MCF 10A (cell line): Measurements from ENCODE around the gene OBP2A. TPM values are rescaled to one million over a fixed set of nuclear protein-coding genes. Genes with fewer than 3 reads are reported as not detected.

ENCODE experiments used
- BruUV-seq: library from RNA; stranded (reverse); fragments of 400-500 nt; replicated peaks from 2 replicates; lab custom pipeline; 2021; lab: Mats Ljungman, UMichigan
- CTCF ChIA-PET: fragments of 300-600 bp; sonication (Branson Sonifier 250); formaldehyde crosslinking; extraction: SDS; loops from one replicate; lab custom pipeline; 2021; ENCODE audit warnings: antibody characterized with exemption, inconsistent platforms; lab: Yijun Ruan, JAX
- POLR2A ChIA-PET: fragments of 300-600, 350-650 bp; sonication (Branson Sonifier 250); formaldehyde crosslinking; extraction: SDS; loops from one replicate; lab custom pipeline; 2020; ENCODE audit warnings: antibody characterized with exemption, inconsistent platforms; lab: Yijun Ruan, JAX
- DNase-seq: peaks from one replicate; pipeline ENCODE4 v3.0.0-alpha.2; 2018; ENCODE audit not compliant: unreplicated experiment
- H3K27ac Mint-ChIP-seq: one replicate; pipeline ENCODE4 v1.8.0; 2022; ENCODE audit warnings: mild to moderate bottlenecking, low read depth, mixed read lengths; ENCODE audit not compliant: unreplicated experiment
- H3K27me3 Mint-ChIP-seq: one replicate; pipeline ENCODE4 v1.8.0; 2022; ENCODE audit warnings: mixed read lengths; ENCODE audit not compliant: insufficient read depth, unreplicated experiment
- H3K36me3 Mint-ChIP-seq: one replicate; pipeline ENCODE4 v1.8.0; 2022; ENCODE audit warnings: mild to moderate bottlenecking, moderate library complexity, mixed read lengths; ENCODE audit not compliant: insufficient read depth, unreplicated experiment
- H3K4me1 Mint-ChIP-seq: one replicate; pipeline ENCODE4 v1.8.0; 2022; ENCODE audit warnings: mixed read lengths; ENCODE audit not compliant: insufficient read depth, unreplicated experiment
- H3K4me3 Mint-ChIP-seq: one replicate; pipeline ENCODE4 v1.8.0; 2022; ENCODE audit warnings: mild to moderate bottlenecking, moderate library complexity, mixed read lengths; ENCODE audit not compliant: unreplicated experiment
- H3K9me3 Mint-ChIP-seq: one replicate; pipeline ENCODE4 v1.8.0; 2022; ENCODE audit warnings: mixed read lengths; ENCODE audit not compliant: unreplicated experiment
- intact Hi-C: fragments of 100-400 bp; cut with micrococcal nuclease; formaldehyde crosslinking; loops from 2 replicates; pipeline ENCODE4 v1.14.1; 2022
- total RNA-seq: library from RNA; stranded (reverse); gene quantifications from 2 replicates; pipeline ENCODE4 v1.2.3, GENCODE V29; 2022
- TF ChIP-seq, protein P1 (sequence below): fragments of 200-600 bp; IDR thresholded peaks from one replicate; pipeline ENCODE4 v1.8.0; 2022; ENCODE audit warnings: antibody characterized with exemption, mild to moderate bottlenecking; ENCODE audit not compliant: unreplicated experiment

Gene OBP2A
- total RNA-seq, 1 experiment from 2014 or later: not detected

GRCh38 chr9:135551456-135551855, 5.5 kb downstream of the OBP2A start:
- ChIA-PET CTCF (no interaction called here), POLR2A (no interaction called here)
- Mint-ChIP-seq H3K4me1 (no peaks in the 10 kb centered on the region), H3K27ac (no peak overlapping the region), H3K36me3 (no peaks in the 10 kb centered on the region), H3K4me3 (no peak overlapping the region), H3K27me3 (peaks cover 15% of the 10 kb centered on the region), H3K9me3 (no peaks in the 10 kb centered on the region)
- TF ChIP-seq, protein P1, sequence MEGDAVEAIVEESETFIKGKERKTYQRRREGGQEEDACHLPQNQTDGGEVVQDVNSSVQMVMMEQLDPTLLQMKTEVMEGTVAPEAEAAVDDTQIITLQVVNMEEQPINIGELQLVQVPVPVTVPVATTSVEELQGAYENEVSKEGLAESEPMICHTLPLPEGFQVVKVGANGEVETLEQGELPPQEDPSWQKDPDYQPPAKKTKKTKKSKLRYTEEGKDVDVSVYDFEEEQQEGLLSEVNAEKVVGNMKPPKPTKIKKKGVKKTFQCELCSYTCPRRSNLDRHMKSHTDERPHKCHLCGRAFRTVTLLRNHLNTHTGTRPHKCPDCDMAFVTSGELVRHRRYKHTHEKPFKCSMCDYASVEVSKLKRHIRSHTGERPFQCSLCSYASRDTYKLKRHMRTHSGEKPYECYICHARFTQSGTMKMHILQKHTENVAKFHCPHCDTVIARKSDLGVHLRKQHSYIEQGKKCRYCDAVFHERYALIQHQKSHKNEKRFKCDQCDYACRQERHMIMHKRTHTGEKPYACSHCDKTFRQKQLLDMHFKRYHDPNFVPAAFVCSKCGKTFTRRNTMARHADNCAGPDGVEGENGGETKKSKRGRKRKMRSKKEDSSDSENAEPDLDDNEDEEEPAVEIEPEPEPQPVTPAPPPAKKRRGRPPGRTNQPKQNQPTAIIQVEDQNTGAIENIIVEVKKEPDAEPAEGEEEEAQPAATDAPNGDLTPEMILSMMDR: no peak
- no peak for DNase-seq
- intact Hi-C loops: no loop called here
- BruUV-seq: no TSS peak

DNA sequence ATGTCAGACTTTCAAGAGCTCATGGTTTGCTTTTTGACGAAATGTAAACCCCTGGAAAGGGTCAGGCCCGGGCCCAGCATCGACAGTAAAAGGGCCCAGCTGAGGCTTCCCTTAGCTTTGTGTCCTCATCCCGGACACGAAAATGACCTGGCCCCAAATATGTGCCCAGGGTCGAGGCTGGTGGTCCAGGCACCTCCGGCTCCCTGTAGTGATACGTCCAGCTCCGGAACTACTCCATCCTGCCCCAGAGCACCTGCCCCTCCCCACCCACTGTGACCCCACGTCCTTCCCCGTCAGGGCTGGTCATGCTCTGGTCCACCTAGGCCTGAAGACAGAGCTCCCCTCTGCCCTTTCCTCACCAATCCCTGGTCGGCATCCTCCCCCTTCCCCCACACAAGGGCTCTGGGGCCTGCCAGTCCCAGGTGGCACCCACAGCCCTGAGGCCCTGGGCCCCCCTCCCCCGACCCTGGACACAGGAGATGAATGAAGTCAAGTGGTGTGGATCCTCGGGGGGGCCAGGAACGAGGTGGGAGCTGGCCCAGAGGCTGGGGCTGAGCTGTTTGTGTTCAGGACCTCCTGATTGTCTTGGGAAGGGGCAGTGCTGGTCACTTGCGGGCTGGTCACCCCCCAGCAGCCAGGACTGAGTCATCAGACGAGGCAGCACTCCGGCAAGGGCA, 6.2 kb downstream of the OBP2A start:
- Mint-ChIP-seq H3K9me3 (no peaks in the 10 kb centered on the region), H3K4me1 (no peaks in the 10 kb centered on the region), H3K4me3 (no peak overlapping the region), H3K27ac (no peak overlapping the region), H3K36me3 (no peaks in the 10 kb centered on the region), H3K27me3 (peaks cover 15% of the 10 kb centered on the region)
- DNase-seq: no peak
- intact Hi-C loops: no loop called here
- CTCF ChIA-PET: interaction anchor here (0.6 kb wide), 1 partner anchor 225 kb away, joined by 3 read pairs; no protein-coding TSS in a partner anchor
- no TSS peak for BruUV-seq
- POLR2A ChIA-PET: interaction anchor here (0.6 kb wide), 1 partner anchor 1640 kb away, joined by 4 read pairs; no protein-coding TSS in a partner anchor
- TF ChIP-seq, protein P1: no peak

- Mint-ChIP-seq H3K27me3 (peaks cover 15% of the 10 kb centered on the region), H3K4me1 (no peaks in the 10 kb centered on the region), H3K4me3 (no peak overlapping the region), H3K9me3 (no peaks in the 10 kb centered on the region), H3K36me3 (no peaks in the 10 kb centered on the region), H3K27ac (no peak overlapping the region)
- intact Hi-C loops: no loop called here
- ChIA-PET POLR2A (interaction anchor here (0.6 kb wide), 1 partner anchor 1640 kb away, joined by 4 read pairs; no protein-coding TSS in a partner anchor), CTCF (interaction anchor here (0.6 kb wide), 1 partner anchor 225 kb away, joined by 3 read pairs; no protein-coding TSS in a partner anchor)
- no peak for DNase-seq
- no TSS peak for BruUV-seq
- TF ChIP-seq, protein P1: no peak
Measured at GRCh38 chr9:135552698-135553171, 6.8 kb downstream of the OBP2A start.

DNA sequence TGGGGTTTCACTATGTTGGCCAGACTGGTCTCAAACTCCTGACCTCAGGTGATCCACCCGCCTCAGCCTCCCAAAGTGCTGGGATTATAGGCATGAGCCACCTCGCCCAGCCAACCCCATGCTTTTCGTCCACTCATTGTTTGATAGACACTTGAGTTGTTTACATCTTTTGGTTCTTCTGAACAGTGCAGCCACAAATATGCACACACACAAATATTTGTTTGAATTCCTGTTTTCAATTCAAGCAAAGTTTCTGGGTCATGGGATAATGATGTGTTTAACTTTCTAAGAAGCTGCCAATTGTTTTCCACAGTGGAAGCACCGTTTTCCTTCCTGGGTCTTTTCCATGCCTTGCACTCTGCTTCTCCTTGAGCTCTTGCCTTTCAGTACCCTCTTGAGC, 8.8 kb downstream of the OBP2A start:
- no peak overlapping the region for H3K4me3 Mint-ChIP-seq

More for the DNA sequence above, 8.8 kb downstream of the OBP2A start:
- TF ChIP-seq, protein P1: no peak
- H3K36me3 Mint-ChIP-seq: no peaks in the 10 kb centered on the region
- intact Hi-C loops: no loop called here
- POLR2A ChIA-PET: interaction anchor here (0.5 kb wide), 1 partner anchor 369 kb away, joined by 4 read pairs; no protein-coding TSS in a partner anchor
- H3K27ac Mint-ChIP-seq: no peak overlapping the region
- H3K9me3 Mint-ChIP-seq: no peaks in the 10 kb centered on the region
- BruUV-seq: no TSS peak
- H3K4me1 Mint-ChIP-seq: no peaks in the 10 kb centered on the region
- no peak for DNase-seq
- H3K27me3 Mint-ChIP-seq: peaks cover 22% of the 10 kb centered on the region
- CTCF ChIA-PET: interaction anchor here (0.6 kb wide), 1 partner anchor 12 kb away, joined by 4 read pairs; no protein-coding TSS in a partner anchor
